Stimulated activated CD4-positive, alpha-beta T cell treated with anti-CD3 and anti-CD28 coated beads, Interleukin-4, amount 100 ng/mL, for 4 hours (primary cell): ENCODE measurements around the gene CDNF.

ENCODE experiments used
- DNase-seq, 2 experiments: peaks; one replicate each; pipeline ENCODE4 v3.0.0-alpha.2; 2020

Gene CDNF

GRCh38 chr10:14784459-14785055 is 53.3 kb downstream of the CDNF start:
- DNase-seq = no peak

- no peak for DNase-seq
Measured at GRCh38 chr10:14782691-14783363, 55.0 kb downstream of the CDNF start.

- DNase-seq = no peak
Measured at GRCh38 chr10:14781763-14782162, 56.1 kb downstream of the CDNF start.

- no peak for DNase-seq
Measured at GRCh38 chr10:14779001-14779651, 58.7 kb downstream of the CDNF start.

- DNase-seq = no peak
Measured at GRCh38 chr10:14776546-14776945, 61.3 kb downstream of the CDNF start.

- DNase-seq = no peak
Measured at GRCh38 chr10:14775656-14776055, 62.2 kb downstream of the CDNF start.

GRCh38 chr10:14774797-14775196 is 63.0 kb downstream of the CDNF start, which contains the start of gene FAM107B:
FAM107B (minus strand) TSS chr10:14774897; CDS start chr10:14774663, 234 bp downstream.
- DNase-seq = no peak

- no peak for DNase-seq
Measured at GRCh38 chr10:14774214-14774580, 63.6 kb downstream of the CDNF start.

GRCh38 chr10:14773551-14774213 is 64.2 kb downstream of the CDNF start:
- DNase-seq = no peak

- DNase-seq = no peak
Measured at GRCh38 chr10:14772399-14772798, 65.4 kb downstream of the CDNF start.

GRCh38 chr10:14770927-14771326 is 66.9 kb downstream of the CDNF start:
- DNase-seq = no peak
